ENCODE results near the gene EPHA4.

GRCh38 chr2:221490506-221491060 lies 81.5 kb downstream of the EPHA4 start:
- TF ChIP-seq CTCF (conservative IDR thresholded peaks at IDR 0.05; ENCODE audit: low read length) (no peak), EZH2phosphoT487 (IDR thresholded peaks at IDR 0.05; ENCODE audit: borderline replicate concordance) (no peak)

Measured in Loucy (cell line).